Measurements from ENCODE around the gene CDKN1A. TPM values are rescaled to one million over a fixed set of nuclear protein-coding genes. Genes with fewer than 3 reads are reported as not detected.

Gene CDKN1A
- total and polyA plus RNA-seq, 2 donors from 2014 or later = 46.4 to 66.2 TPM

GRCh38 chr6:36660771-36661471 is 17.6 kb upstream of the CDKN1A start:
- Histone ChIP-seq H3K36me3 (ENCODE audit: control insufficient read depth in 2 of 3, insufficient read depth in 3 of 3, low read length in 3 of 3) (no peaks in the 10 kb centered on the region), H3K9ac (ENCODE audit: low read length in 3 of 3) (no peak overlapping the region), H3K27me3 (ENCODE audit: control insufficient read depth, insufficient read depth, low read length) (no peaks in the 10 kb centered on the region), H3K27ac (ENCODE audit: low read depth in 2 of 2, low read length in 2 of 2) (no peak overlapping the region), H3K4me3 (ENCODE audit: low read length in 3 of 3) (peak overlapping the region; percentile 26 to 47 (median 42)), H3K4me1 (ENCODE audit: control insufficient read depth in 2 of 3, insufficient read depth in 2 of 3, low read depth in 1 of 3, low read length in 3 of 3) (peaks cover 0 to 5% (median 4%) of the 10 kb centered on the region in 3 donors), H3K9me3 (ENCODE audit: control insufficient read depth in 2 of 3, insufficient read depth in 1 of 3, low read length in 3 of 3) (no peaks in the 10 kb centered on the region)
- intact Hi-C loops (cut with DNase I) = no loop called here
- TF ChIP-seq CTCF (IDR thresholded peaks at IDR 0.05; ENCODE audit: borderline replicate concordance, extremely low read depth, insufficient read depth) = no peak
- DNase-seq (peak; percentile 70 to 90 (median 81)), FAIRE-seq (no peak)

GRCh38 chr6:36662380-36662779 is 16.1 kb upstream of the CDKN1A start:
- H3K27me3 ChIP-seq (ENCODE audit: control insufficient read depth, insufficient read depth, low read length) = no peaks in the 10 kb centered on the region
- FAIRE-seq (no peak), DNase-seq (no peak)
- H3K4me3 ChIP-seq (ENCODE audit: low read length in 3 of 3) = no peak overlapping the region
- no peaks in the 10 kb centered on the region for H3K36me3 ChIP-seq (ENCODE audit: control insufficient read depth in 2 of 3, insufficient read depth in 3 of 3, low read length in 3 of 3)
- peaks cover 0 to 16% (median 4%) of the 10 kb centered on the region in 3 donors for H3K4me1 ChIP-seq (ENCODE audit: control insufficient read depth in 2 of 3, insufficient read depth in 2 of 3, low read depth in 1 of 3, low read length in 3 of 3)
- no peak for TF ChIP-seq CTCF (IDR thresholded peaks at IDR 0.05; ENCODE audit: borderline replicate concordance, extremely low read depth, insufficient read depth)
- intact Hi-C loops (cut with DNase I) = no loop called here
- no peak overlapping the region for H3K9ac ChIP-seq (ENCODE audit: low read length in 3 of 3)
- H3K9me3 ChIP-seq (ENCODE audit: control insufficient read depth in 2 of 3, insufficient read depth in 1 of 3, low read length in 3 of 3) = no peaks in the 10 kb centered on the region
- no peak overlapping the region for H3K27ac ChIP-seq (ENCODE audit: low read depth in 2 of 2, low read length in 2 of 2)

GRCh38 chr6:36662827-36663256 is 15.7 kb upstream of the CDKN1A start:
- Histone ChIP-seq H3K9me3 (ENCODE audit: control insufficient read depth in 2 of 3, insufficient read depth in 1 of 3, low read length in 3 of 3) (no peaks in the 10 kb centered on the region), H3K36me3 (ENCODE audit: control insufficient read depth in 2 of 3, insufficient read depth in 3 of 3, low read length in 3 of 3) (no peaks in the 10 kb centered on the region), H3K27me3 (ENCODE audit: control insufficient read depth, insufficient read depth, low read length) (no peaks in the 10 kb centered on the region), H3K27ac (ENCODE audit: low read depth in 2 of 2, low read length in 2 of 2) (no peak overlapping the region), H3K4me3 (ENCODE audit: low read length in 3 of 3) (no peak overlapping the region), H3K9ac (ENCODE audit: low read length in 3 of 3) (no peak overlapping the region), H3K4me1 (ENCODE audit: control insufficient read depth in 2 of 3, insufficient read depth in 2 of 3, low read depth in 1 of 3, low read length in 3 of 3) (peaks cover 0 to 17% (median 4%) of the 10 kb centered on the region in 3 donors)
- FAIRE-seq (no peak), DNase-seq (no peak)
- no peak for TF ChIP-seq CTCF (IDR thresholded peaks at IDR 0.05; ENCODE audit: borderline replicate concordance, extremely low read depth, insufficient read depth)
- intact Hi-C loops (cut with DNase I) = no loop called here

Measured in kidney (tissue), 14 donors.